GM19395 (cell line): ENCODE data around the gene CCDC59.
"Not testable (repeated sequence)": the region's sequence is repeated elsewhere in the genome, so short reads cannot be mapped to it uniquely, and the experiment has no call there.

ENCODE experiments used
- ATAC-seq: cut with Tn5 transposase; IDR thresholded peaks from one replicate; pipeline ENCODE4 v1.9.1; 2021; ENCODE audit warnings: mild to moderate bottlenecking, moderate library complexity; ENCODE audit not compliant: unreplicated experiment

CCDC59 gene

DNA sequence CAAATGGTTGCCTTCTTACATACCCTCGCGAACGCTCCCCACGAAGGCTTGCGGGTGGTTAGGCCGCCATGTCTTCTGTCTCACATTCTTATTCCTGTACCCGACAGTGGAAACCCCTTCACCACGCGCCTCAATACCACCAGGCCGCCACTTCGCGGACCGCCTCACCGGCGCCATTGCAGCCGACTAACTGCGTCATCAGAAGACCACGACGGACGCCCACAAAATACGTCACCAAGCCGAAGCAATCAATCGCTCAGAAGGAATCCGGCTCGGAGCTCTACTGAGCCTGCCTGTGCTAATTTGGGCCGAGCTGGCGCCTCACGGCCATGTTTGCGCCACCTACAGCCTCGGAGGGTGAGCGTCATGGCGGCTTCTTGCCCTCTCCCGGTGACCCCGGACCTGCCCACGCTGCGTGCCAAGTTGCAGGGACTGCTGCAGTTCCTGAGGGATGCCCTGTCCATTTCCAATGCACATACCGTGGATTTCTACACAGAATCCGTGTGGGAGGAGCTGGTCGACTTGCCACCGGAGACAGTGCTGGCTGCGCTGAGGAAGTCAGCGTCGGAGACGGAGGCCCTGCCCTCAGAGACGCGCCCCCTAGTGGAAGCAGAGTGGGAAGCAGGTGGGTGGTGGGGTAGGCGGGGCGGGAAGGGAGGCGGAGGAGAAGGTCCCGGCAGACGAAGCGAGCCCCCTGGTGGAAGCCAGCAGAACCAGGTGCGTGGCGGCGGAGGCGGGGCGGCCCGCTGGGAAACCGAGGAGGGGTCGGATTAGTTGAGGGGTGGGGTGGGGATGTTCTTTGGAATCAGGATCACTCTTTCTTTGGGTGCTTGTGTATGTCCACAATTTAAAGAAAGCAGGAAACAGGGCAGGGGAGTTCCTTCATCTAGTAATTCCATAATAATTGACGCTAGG, at the start of gene CCDC59, which contains the start of gene METTL25:
Gene CCDC59, minus strand, starts transcription at position 188 of the 915 bp plus-strand sequence. Its CDS starts 11 bp downstream, at position 177.
Gene METTL25, plus strand, starts transcription at position 330 of the 915 bp plus-strand sequence. Its CDS starts 37 bp downstream, at position 367.
- peak; percentile 94 for ATAC-seq

DNA sequence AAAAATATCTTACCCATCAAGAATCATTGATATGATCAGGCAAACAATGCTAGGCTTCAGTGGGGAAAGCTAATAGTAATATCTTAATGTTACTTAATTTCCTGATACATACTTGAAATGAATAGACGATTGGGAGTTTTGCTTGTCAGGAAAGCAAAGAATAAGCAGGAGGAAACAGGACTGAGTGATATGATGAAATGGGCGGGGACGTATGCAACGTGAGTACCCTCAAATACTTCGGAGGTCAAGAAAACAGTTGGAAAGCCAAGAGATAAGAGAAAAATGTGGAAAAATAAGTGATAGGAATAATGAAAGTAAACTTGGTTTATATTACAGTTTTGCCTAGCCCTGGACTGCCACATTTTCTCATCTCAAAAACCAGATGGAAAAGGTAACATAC, 49.3 kb upstream of the CCDC59 start:
- ATAC-seq = no peak

DNA sequence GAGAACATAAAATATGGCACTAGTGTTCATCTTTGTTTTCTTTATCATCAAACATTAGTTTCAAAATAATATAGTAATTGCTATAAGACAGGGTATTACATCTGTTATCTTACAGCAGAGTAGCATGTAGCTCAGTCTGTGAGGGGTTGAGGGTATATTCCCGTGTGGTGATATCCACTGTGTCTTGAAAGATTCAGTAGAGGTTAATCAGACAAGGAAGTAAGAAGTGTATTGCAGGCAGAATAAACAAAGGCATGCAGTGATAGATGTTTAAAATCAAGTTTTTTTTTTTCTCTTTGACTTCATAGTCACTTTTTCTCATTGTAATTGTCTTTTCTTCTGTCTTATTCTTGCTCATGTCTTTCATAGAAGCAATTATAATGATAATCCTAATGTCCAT, 48.5 kb upstream of the CCDC59 start:
- no peak for ATAC-seq

DNA sequence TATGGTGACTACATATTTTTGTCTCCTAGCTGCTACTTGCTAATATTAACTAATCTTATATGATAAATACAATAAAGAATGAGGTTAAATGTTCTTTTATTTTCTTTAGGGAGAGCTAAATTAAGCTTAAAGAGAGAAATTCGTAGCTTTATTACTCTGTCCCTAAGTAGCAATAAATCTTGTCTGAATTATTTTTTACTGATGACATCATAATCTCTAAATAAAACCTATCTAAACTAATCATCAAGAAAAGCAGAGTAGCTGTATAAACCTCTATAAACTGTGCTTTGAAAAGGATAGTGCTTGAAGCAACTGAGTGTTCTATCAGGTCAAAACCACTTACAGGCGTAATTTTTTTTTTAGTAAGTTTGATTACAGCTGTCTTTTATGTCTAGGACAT, 42.6 kb upstream of the CCDC59 start:
- ATAC-seq = no peak

GRCh38 chr12:82398879-82399278, 40.7 kb upstream of the CCDC59 start:
- no peak for ATAC-seq

GRCh38 chr12:82383930-82384552, 25.9 kb upstream of the CCDC59 start:
- peak; percentile 60 for ATAC-seq

DNA sequence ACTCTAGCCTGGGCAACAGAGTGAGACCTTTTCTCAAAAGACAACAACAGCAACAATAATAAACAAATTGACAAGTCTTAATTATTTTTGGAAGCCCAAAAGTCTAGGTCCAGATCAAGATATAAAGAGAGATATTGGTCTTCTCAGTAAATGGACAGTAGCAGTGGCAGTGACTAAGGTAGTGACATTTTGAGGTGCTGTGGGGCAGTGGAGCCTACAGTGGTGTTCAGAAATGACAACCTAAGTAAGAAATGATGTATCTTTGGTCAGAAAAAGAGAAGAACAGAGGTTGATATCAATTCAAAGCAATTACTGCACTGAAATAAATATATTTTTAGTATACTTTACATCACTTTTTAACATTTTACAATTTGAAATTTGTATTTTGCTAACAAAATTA, 20.8 kb upstream of the CCDC59 start:
- ATAC-seq = no peak

GRCh38 chr12:82375201-82375600, 17.0 kb upstream of the CCDC59 start:
- ATAC-seq = no peak

DNA sequence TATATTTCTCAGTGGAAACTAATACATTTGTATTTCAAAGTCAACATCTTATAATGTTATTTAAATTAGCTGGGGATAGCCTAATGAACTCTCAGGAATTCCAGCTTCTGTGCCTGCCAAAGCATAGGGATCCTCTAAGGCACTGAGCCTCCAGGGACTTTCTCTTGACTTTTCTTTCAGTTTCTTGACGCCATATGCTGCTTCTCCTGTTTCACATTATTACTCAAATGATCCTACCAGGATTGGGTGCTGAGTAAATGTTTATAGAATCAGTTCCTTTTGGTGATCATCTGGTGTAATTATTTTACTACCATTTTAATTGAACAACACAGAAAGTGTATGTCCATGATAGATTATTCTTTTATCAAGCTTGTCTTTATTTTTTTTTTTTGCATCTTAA, 8.0 kb upstream of the CCDC59 start:
- no peak for ATAC-seq

- no peak for ATAC-seq
These were observed 5.8 kb upstream of the CCDC59 start for GRCh38 chr12:82363990-82364389.

- ATAC-seq = no peak
These were observed 3.3 kb upstream of the CCDC59 start for GRCh38 chr12:82361461-82361915.

DNA sequence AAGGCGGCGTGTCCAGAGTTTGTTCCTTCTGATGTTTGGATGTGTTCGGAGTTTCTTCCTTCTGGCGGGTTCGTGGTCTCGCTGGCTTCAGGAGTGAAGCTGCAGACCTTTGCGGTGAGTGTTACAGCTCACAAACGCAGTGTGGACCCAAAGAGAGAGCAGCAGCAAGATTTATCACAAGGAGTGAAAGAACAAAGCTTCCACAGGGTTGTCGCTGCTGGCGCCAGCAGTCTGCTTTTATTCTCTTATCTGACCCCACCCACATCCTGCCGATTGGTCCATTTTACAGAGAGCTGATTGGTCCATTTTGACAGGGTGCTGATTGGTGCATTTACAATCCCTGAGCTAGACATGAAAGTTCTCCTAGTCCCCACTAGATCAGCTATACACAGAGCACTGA, 2.6 kb upstream of the CCDC59 start:
- ATAC-seq = not testable (repeated sequence)

GRCh38 chr12:82359115-82359478, 910 bp upstream of the CCDC59 start:
- peak; percentile 29 for ATAC-seq

DNA sequence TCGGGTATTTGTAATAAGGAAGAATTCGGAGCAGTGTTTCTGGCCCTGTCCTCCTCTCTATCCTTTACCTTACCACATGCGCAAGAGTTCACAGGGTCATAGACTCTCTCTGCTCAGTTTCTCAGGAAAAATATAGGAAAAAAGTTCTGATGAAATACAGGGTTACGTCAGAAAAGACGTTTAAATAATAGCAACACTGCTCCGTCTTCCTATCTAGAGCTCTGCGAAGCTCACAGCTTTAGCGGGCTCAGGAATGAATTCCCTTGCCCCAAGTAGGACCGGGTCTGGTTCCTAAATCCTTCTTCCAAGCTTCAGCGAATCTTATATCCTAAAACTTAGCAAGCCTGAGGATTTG, 365 bp downstream of the CCDC59 start:
- peak; percentile 2 for ATAC-seq

DNA sequence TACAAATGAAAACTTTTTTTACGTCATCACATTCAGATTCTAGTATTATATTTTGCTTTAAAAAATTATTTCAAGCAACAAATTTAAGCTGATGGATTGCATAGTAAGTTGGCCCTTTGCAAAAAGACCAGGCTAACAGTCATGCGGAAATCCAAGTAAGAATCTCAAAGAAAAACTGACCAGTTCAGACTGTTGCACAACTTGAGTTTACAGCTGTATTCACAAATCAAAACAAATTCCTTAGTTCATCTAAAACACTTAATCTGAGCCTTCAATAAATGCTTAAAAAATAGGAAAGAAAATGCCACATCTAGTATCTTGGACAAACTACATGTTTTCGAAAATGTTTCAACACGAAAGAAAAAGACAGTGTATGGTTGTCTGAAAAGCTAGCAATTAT, 847 bp downstream of the CCDC59 start:
- no peak for ATAC-seq

GRCh38 chr12:82351390-82351789, 6.8 kb downstream of the CCDC59 start:
- no peak for ATAC-seq

GRCh38 chr12:82350161-82350560, 8.0 kb downstream of the CCDC59 start:
- no peak for ATAC-seq

- no peak for ATAC-seq
These were observed 28.7 kb downstream of the CCDC59 start for GRCh38 chr12:82329508-82329907.

DNA sequence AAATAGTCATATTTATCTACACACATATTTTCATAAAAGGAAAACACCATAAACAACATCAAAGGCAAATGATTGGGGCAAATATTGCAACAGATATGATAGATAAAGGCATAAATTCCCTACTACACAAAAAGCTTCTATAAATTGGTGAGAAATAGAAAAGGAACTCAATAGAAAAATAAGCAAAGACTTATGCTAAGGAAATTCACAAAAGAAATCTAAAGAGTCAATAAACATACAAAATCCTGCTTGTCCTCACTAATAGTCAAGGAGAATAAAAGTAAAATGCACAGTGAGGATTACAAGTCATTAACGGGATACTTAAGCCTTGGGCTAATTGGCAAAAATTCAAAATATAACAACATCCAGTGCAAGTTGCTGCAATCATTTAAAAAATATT, 30.3 kb downstream of the CCDC59 start:
- no peak for ATAC-seq

GRCh38 chr12:82326905-82327503, 31.2 kb downstream of the CCDC59 start:
- no peak for ATAC-seq

DNA sequence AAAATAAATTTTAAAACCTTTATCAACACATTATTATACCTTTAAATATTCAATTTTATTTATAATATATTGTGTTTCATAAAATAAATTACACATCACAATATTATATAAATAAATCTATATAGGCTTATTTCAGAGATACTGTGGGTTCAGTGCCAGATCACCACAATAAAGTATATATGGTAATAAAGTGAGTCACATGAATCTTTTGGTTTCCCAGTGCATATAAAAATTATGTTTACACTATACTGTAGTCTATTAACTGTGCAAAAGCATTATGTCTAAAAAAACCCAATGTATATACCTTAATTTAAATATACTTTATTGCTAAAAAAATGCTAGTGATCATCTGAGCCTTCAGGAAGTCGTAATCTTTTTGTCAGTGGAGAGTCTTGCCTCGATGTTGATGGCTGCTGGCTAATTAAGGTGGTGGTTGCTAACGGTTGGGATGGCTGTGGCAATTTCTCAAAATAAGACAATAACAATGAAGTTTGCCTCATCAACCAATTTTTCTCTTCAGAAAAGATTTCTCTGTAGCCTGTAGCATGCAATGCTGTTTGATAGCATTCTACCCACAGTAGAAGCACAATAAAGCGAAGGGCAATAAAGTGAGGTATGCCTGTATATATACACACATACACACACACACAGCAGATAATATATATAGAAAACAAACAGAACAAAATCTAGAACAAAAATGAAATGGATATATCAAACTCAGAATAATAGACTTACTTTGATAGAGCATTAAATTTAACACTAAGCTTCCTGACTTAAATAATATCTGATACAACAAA, 32.4 kb downstream of the CCDC59 start:
- no peak for ATAC-seq
